GM23338 (cell line): ENCODE results near the gene TMEM44. TPM values are rescaled to one million over a fixed set of nuclear protein-coding genes. Genes with fewer than 3 reads are reported as not detected.

ENCODE experiments used
- ATAC-seq: fragments of 200-7000 bp; cut with Tn5 transposase; 3 replicates; pipeline ENCODE4 v1.9.1; 2020
- DNase-seq: peaks from one replicate; pipeline ENCODE4 v3.0.0-alpha.2; 2015; ENCODE audit warnings: low spot score
- H2AFZ ChIP-seq: fragments of 200-600 bp; sonication (generic); 2 replicates; pipeline ENCODE4 v1.8.0; 2016; ENCODE audit warnings: antibody characterized with exemption, mild to moderate bottlenecking, moderate library complexity
- H3F3A ChIP-seq: fragments of 200-600 bp; sonication (generic); replicated peaks from 2 replicates; pipeline ENCODE4 v1.8.0; 2017; ENCODE audit warnings: antibody characterized with exemption, mixed run types, low read depth
- H3K27ac ChIP-seq: fragments of 200-600 bp; sonication (generic); 2 replicates; pipeline ENCODE4 v1.6.1; 2016; ENCODE audit warnings: low read depth
- H3K27me3 ChIP-seq: fragments of 200-600 bp; sonication (generic); 2 replicates; pipeline ENCODE4 v1.8.0; 2016; ENCODE audit warnings: mild to moderate bottlenecking, mixed run types, moderate library complexity; ENCODE audit not compliant: insufficient read depth
- H3K36me3 ChIP-seq: fragments of 200-600 bp; sonication (generic); 2 replicates; pipeline ENCODE4 v1.8.0; 2016; ENCODE audit warnings: mild to moderate bottlenecking; ENCODE audit not compliant: insufficient read depth
- H3K4me1 ChIP-seq: fragments of 200-600 bp; sonication (generic); 2 replicates; pipeline ENCODE4 v1.8.0; 2016; ENCODE audit warnings: mild to moderate bottlenecking, moderate library complexity; ENCODE audit not compliant: insufficient read depth
- H3K4me2 ChIP-seq: fragments of 200-600 bp; sonication (generic); 2 replicates; pipeline ENCODE4 v1.7.1; 2017; ENCODE audit warnings: mixed run types
- H3K4me3 ChIP-seq: fragments of 200-600 bp; sonication (generic); 2 replicates; pipeline ENCODE4 v1.6.1; 2016; ENCODE audit warnings: mixed run types
- H3K79me2 ChIP-seq: fragments of 200-600 bp; sonication (generic); replicated peaks from 2 replicates; pipeline ENCODE4 v1.8.0; 2017; ENCODE audit warnings: mild to moderate bottlenecking; ENCODE audit not compliant: insufficient read depth
- H3K9me2 ChIP-seq: fragments of 200-600 bp; sonication (generic); 2 replicates; pipeline ENCODE4 v1.8.0; 2017; ENCODE audit not compliant: insufficient read depth
- H4K20me1 ChIP-seq: fragments of 200-600 bp; sonication (generic); replicated peaks from 2 replicates; pipeline ENCODE4 v1.8.0; 2017; ENCODE audit warnings: mild to moderate bottlenecking; ENCODE audit not compliant: insufficient read depth
- H3K27ac Mint-ChIP-seq: 2 replicates; pipeline ENCODE4 v1.8.0; 2020; ENCODE audit warnings: inconsistent platforms, mild to moderate bottlenecking, moderate library complexity, mixed read lengths
- H3K27me3 Mint-ChIP-seq: 3 replicates; pipeline ENCODE4 v1.8.0; 2022; ENCODE audit warnings: low read depth, mild to moderate bottlenecking, moderate library complexity, mixed read lengths, inconsistent platforms; ENCODE audit not compliant: insufficient read depth, poor library complexity
- H3K36me3 Mint-ChIP-seq: 3 replicates; pipeline ENCODE4 v1.8.0; 2021; ENCODE audit warnings: low read depth, mild to moderate bottlenecking, inconsistent platforms, moderate library complexity, mixed read lengths
- H3K4me1 Mint-ChIP-seq: 3 replicates; pipeline ENCODE4 v1.8.0; 2020; ENCODE audit warnings: mild to moderate bottlenecking, inconsistent platforms, mixed read lengths
- H3K4me3 Mint-ChIP-seq: 3 replicates; pipeline ENCODE4 v1.8.0; 2021; ENCODE audit warnings: moderate library complexity, mild to moderate bottlenecking, inconsistent platforms, mixed read lengths
- H3K9me3 Mint-ChIP-seq: 3 replicates; pipeline ENCODE4 v1.8.0; 2020; ENCODE audit warnings: moderate library complexity, mild to moderate bottlenecking, inconsistent platforms, mixed read lengths
- CREB1 ChIP-seq: fragments of 250-450 bp; sonication (Bioruptor Pico); IDR thresholded peaks from 2 replicates; pipeline ENCODE4 v1.5.0; 2020; ENCODE audit warnings: low read depth, mild to moderate bottlenecking, moderate library complexity
- EZH2 ChIP-seq: fragments of 200-600 bp; sonication (generic); IDR thresholded peaks from one replicate; pipeline ENCODE4 v1.8.0; 2017; ENCODE audit warnings: antibody characterized with exemption, mild to moderate bottlenecking, low read depth; ENCODE audit not compliant: unreplicated experiment
- EZH2phosphoT487 ChIP-seq: fragments of 200-600 bp; sonication (generic); IDR thresholded peaks from one replicate; pipeline ENCODE4 v1.8.1; 2018; ENCODE audit warnings: antibody characterized with exemption; ENCODE audit not compliant: unreplicated experiment
- JUNB ChIP-seq: IDR thresholded peaks from one replicate; pipeline ENCODE4 v1.6.1; 2016; ENCODE audit warnings: antibody characterized with exemption; ENCODE audit not compliant: unreplicated experiment
- NANOG ChIP-seq: IDR thresholded peaks from 2 replicates; pipeline ENCODE4 v1.6.1; 2016; ENCODE audit warnings: antibody characterized with exemption, borderline replicate concordance
- POLR2AphosphoS5 ChIP-seq: IDR thresholded peaks from 2 replicates; pipeline ENCODE4 v1.6.1; 2016; ENCODE audit warnings: antibody characterized with exemption, low read depth
- STAT1 ChIP-seq: IDR thresholded peaks from one replicate; pipeline ENCODE4 v1.6.1; 2016; ENCODE audit warnings: antibody characterized with exemption; ENCODE audit not compliant: unreplicated experiment
- ZNF114 ChIP-seq: fragments of 250-450 bp; sonication (Bioruptor Pico); IDR thresholded peaks from 2 replicates; pipeline ENCODE4 v1.5.0; 2020; ENCODE audit warnings: mild to moderate bottlenecking, moderate library complexity
- ZNF331 ChIP-seq: fragments of 250-450 bp; sonication (Bioruptor Pico); IDR thresholded peaks from 2 replicates; pipeline ENCODE4 v1.5.0; 2020; ENCODE audit warnings: low read depth, mild to moderate bottlenecking, moderate library complexity
- polyA plus RNA-seq: library from polyadenylated mRNA; unstranded; fragments of >200 nt; fragmentation: Nextera tagmentation; extraction: Ambion mirVana; gene quantifications from 2 replicates; pipeline ENCODE4 v1.2.1, GENCODE V29; 2016
- total RNA-seq: library from RNA; depleted of rRNA; stranded (reverse); fragments of >200 nt; shearing (Covaris generic); gene quantifications from 2 replicates; pipeline ENCODE4 v1.2.3, GENCODE V29; 2014
- TF ChIP-seq, protein P1 (sequence below): fragments of 250-450 bp; sonication (Bioruptor Pico); IDR thresholded peaks from 2 replicates; pipeline ENCODE4 v1.5.0; 2020; ENCODE audit warnings: mild to moderate bottlenecking, moderate library complexity
- TF ChIP-seq, protein P2 (sequence below): IDR thresholded peaks from 2 replicates; pipeline ENCODE4 v1.6.1; 2016; ENCODE audit warnings: antibody characterized with exemption
- TF ChIP-seq, protein P3 (sequence below): IDR thresholded peaks from one replicate; pipeline ENCODE4 v1.6.1; 2018; ENCODE audit warnings: antibody characterized with exemption; ENCODE audit not compliant: unreplicated experiment

Gene TMEM44
- total and polyA plus RNA-seq, 2 experiments from 2014 or later: 10.0 to 10.5 TPM

DNA sequence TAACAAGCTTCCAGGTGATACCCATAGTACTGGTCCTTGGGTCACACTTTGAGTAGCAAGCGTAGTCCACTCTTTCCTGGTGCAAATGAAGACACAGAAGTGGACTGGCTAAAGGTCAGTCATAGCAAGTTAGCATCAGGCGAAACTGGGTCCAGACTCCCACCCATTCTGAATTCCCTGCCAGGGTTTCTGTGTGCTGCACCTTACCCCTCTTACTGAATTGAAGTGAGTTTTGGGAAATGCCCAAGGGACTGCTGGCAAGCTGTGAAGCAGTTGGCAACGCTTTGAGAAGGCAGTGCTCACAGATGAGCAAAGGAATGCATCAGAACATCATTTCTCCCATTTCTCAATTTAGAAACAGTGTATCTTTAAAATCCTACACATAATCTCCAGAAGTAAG, 40.5 kb upstream of the TMEM44 start (continued):
- TF ChIP-seq, protein P1, sequence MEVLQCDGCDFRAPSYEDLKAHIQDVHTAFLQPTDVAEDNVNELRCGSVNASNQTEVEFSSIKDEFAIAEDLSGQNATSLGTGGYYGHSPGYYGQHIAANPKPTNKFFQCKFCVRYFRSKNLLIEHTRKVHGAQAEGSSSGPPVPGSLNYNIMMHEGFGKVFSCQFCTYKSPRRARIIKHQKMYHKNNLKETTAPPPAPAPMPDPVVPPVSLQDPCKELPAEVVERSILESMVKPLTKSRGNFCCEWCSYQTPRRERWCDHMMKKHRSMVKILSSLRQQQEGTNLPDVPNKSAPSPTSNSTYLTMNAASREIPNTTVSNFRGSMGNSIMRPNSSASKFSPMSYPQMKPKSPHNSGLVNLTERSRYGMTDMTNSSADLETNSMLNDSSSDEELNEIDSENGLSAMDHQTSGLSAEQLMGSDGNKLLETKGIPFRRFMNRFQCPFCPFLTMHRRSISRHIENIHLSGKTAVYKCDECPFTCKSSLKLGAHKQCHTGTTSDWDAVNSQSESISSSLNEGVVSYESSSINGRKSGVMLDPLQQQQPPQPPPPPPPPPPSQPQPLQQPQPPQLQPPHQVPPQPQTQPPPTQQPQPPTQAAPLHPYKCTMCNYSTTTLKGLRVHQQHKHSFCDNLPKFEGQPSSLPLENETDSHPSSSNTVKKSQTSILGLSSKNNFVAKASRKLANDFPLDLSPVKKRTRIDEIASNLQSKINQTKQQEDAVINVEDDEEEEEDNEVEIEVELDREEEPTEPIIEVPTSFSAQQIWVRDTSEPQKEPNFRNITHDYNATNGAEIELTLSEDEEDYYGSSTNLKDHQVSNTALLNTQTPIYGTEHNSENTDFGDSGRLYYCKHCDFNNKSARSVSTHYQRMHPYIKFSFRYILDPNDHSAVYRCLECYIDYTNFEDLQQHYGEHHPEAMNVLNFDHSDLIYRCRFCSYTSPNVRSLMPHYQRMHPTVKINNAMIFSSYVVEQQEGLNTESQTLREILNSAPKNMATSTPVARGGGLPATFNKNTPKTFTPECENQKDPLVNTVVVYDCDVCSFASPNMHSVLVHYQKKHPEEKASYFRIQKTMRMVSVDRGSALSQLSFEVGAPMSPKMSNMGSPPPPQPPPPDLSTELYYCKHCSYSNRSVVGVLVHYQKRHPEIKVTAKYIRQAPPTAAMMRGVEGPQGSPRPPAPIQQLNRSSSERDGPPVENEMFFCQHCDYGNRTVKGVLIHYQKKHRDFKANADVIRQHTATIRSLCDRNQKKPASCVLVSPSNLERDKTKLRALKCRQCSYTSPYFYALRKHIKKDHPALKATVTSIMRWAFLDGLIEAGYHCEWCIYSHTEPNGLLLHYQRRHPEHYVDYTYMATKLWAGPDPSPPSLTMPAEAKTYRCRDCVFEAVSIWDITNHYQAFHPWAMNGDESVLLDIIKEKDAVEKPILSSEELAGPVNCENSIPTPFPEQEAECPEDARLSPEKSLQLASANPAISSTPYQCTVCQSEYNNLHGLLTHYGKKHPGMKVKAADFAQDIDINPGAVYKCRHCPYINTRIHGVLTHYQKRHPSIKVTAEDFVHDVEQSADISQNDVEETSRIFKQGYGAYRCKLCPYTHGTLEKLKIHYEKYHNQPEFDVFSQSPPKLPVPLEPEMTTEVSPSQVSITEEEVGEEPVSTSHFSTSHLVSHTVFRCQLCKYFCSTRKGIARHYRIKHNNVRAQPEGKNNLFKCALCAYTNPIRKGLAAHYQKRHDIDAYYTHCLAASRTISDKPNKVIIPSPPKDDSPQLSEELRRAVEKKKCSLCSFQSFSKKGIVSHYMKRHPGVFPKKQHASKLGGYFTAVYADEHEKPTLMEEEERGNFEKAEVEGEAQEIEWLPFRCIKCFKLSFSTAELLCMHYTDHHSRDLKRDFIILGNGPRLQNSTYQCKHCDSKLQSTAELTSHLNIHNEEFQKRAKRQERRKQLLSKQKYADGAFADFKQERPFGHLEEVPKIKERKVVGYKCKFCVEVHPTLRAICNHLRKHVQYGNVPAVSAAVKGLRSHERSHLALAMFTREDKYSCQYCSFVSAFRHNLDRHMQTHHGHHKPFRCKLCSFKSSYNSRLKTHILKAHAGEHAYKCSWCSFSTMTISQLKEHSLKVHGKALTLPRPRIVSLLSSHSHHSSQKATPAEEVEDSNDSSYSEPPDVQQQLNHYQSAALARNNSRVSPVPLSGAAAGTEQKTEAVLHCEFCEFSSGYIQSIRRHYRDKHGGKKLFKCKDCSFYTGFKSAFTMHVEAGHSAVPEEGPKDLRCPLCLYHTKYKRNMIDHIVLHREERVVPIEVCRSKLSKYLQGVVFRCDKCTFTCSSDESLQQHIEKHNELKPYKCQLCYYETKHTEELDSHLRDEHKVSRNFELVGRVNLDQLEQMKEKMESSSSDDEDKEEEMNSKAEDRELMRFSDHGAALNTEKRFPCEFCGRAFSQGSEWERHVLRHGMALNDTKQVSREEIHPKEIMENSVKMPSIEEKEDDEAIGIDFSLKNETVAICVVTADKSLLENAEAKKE (CRISPR knock-in tag): no peak
- TF ChIP-seq CREB1: no peak
- TF ChIP-seq JUNB: no peak
- no peak for TF ChIP-seq EZH2phosphoT487
- TF ChIP-seq NANOG: no peak
- no peak for TF ChIP-seq EZH2
- TF ChIP-seq ZNF331 (CRISPR knock-in tag): no peak
- TF ChIP-seq, protein P2, sequence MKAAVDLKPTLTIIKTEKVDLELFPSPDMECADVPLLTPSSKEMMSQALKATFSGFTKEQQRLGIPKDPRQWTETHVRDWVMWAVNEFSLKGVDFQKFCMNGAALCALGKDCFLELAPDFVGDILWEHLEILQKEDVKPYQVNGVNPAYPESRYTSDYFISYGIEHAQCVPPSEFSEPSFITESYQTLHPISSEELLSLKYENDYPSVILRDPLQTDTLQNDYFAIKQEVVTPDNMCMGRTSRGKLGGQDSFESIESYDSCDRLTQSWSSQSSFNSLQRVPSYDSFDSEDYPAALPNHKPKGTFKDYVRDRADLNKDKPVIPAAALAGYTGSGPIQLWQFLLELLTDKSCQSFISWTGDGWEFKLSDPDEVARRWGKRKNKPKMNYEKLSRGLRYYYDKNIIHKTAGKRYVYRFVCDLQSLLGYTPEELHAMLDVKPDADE: no peak

DNA sequence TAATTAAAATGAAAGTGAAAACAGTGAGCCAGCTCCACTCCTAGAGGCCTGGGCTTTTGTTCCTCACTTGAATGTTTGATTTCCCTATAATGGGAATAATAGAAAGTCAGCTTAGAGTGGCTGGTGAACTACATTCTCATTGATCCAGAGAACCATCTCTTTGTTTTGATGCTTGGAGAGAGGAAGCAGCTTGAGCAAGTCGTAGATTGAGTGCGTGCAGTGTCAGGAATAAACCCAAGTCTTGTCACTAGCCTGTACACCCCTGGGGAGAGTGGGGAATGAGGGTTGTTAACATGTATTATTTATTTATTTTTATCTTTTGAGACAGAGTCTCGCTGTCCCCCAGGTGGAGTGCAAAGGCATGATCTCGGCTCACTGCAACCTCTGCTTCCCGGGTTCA, 39.7 kb upstream of the TMEM44 start:
- peaks cover 9% of the 10 kb centered on the region for H3K4me1 Mint-ChIP-seq
- Histone ChIP-seq H3K4me1 (peaks cover 3% of the 10 kb centered on the region), H3F3A (no peaks in the 10 kb centered on the region), H2AFZ (0 out of 2 replicates have a peak overlapping the region, but pooled peaks have one; percentile 8), H3K36me3 (peaks cover 4% of the 10 kb centered on the region; the same call in 1 of the 2 replicates), H3K27ac (no peak overlapping the region), H3K4me2 (peak overlapping the region; percentile 80), H3K79me2 (peaks cover 40% of the 10 kb centered on the region), H4K20me1 (peaks cover 12% of the 10 kb centered on the region), H3K4me3 (peak overlapping the region; percentile 76), H3K9me2 (no peaks in the 10 kb centered on the region), H3K27me3 (no peaks in the 10 kb centered on the region)
- no peak for ATAC-seq
- H3K27me3 Mint-ChIP-seq: peaks cover 4% of the 10 kb centered on the region
- peaks cover 14% of the 10 kb centered on the region; the same call in 2 of the 3 replicates for H3K36me3 Mint-ChIP-seq
- H3K4me3 Mint-ChIP-seq: peak overlapping the region; percentile 99
- no peak for DNase-seq
- no peak overlapping the region for H3K27ac Mint-ChIP-seq
- H3K9me3 Mint-ChIP-seq: no peaks in the 10 kb centered on the region
- TF ChIP-seq, protein P3, sequence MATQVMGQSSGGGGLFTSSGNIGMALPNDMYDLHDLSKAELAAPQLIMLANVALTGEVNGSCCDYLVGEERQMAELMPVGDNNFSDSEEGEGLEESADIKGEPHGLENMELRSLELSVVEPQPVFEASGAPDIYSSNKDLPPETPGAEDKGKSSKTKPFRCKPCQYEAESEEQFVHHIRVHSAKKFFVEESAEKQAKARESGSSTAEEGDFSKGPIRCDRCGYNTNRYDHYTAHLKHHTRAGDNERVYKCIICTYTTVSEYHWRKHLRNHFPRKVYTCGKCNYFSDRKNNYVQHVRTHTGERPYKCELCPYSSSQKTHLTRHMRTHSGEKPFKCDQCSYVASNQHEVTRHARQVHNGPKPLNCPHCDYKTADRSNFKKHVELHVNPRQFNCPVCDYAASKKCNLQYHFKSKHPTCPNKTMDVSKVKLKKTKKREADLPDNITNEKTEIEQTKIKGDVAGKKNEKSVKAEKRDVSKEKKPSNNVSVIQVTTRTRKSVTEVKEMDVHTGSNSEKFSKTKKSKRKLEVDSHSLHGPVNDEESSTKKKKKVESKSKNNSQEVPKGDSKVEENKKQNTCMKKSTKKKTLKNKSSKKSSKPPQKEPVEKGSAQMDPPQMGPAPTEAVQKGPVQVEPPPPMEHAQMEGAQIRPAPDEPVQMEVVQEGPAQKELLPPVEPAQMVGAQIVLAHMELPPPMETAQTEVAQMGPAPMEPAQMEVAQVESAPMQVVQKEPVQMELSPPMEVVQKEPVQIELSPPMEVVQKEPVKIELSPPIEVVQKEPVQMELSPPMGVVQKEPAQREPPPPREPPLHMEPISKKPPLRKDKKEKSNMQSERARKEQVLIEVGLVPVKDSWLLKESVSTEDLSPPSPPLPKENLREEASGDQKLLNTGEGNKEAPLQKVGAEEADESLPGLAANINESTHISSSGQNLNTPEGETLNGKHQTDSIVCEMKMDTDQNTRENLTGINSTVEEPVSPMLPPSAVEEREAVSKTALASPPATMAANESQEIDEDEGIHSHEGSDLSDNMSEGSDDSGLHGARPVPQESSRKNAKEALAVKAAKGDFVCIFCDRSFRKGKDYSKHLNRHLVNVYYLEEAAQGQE: no peak
- TF ChIP-seq POLR2AphosphoS5 (no peak), ZNF114 (no peak), ZNF331 (CRISPR knock-in tag) (no peak), JUNB (no peak), STAT1 (no peak), EZH2 (no peak)
- TF ChIP-seq, protein P2: no peak
